Measurements from ENCODE around the gene TMEM62.
"Not testable (repeated sequence)": the region's sequence is repeated elsewhere in the genome, so short reads cannot be mapped to it uniquely, and the experiment has no call there.

TMEM62 gene

DNA sequence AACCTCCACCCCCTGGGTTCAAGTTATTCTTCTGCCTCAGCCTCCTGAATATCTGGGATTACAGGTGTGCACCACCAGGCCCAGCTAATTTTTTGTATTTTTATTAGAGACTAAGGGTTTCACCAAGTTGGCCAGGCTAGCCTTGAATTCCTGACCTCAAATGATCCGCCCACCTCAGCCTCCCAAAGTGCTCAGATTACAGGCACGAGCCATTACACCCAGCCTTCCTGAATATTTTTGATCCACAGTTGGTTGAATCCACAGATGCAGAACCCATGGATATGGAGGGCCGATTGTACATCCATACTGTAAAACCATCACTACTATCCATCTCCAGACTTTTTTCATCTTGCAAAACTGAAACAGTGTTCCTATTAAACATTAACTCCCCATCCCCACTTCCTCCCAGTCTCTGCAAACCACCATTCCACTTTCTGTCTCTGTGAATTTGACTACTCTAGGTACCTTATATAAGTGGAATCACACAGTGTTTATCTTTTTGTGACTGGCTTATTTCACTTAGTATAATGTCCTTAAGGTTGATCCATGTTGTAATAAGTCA, 8.2 kb upstream of the TMEM62 start:
- no peak for DNase-seq

- no peak for DNase-seq
Observed at GRCh38 chr15:43126356-43126755, 7.0 kb upstream of the TMEM62 start.

DNA sequence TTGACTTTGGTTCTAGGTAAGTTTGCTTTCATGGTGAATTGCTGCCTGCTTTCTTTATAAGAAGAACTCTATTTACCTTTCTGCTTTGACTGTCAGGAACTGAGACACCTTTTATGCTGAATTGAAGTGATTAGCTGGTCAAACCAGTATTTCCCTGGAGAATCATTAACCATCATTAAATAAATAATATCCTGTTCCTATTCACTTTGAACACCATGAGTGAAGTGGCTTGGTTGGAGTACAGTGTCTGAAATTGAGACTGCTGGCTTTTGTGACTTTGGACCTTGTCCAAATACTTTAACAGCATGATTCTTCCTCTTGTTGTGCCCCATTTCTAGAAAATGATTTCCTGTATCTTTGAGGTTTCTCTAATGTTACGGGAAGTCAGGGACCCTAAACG, 5.6 kb upstream of the TMEM62 start:
- DNase-seq = no peak

DNA sequence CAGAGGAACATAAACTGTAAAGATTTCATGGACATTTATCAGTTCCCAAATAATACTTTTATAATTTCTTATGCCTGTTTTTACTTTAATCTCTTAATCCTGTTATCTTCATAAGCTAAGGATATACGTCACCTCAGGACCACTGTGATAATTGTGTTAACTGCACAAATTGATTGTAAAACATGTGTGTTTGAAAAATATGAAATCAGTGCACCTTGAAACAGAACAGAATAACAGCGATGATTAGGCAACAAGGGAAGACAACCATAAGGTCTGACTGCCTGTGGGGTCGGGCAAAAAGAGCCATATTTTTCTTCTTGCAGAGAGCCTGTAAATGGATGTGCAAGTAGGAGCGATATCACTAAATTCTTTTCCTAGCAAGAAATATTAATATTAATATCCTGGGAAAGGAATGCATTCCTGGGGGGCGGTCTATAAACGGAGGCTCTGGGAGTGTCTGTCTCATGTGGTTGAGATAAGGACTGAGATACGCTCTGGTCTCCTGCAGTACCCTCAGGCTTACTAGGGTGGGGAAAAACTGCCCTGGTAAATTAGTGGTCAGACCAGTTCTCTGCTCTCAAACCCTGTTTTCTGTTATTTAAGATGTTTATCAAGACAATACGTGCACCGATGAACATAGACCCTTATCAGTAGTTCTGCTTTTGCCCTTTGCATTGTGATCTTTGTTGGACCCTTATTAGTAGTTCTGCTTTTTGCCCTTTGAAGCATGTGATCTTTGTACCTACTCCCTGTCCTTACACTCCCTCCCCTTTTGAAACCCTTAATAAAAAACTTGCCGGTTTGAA, 5.0 kb upstream of the TMEM62 start:
- not testable (repeated sequence) for DNase-seq

GRCh38 chr15:43128980-43129335, 4.4 kb upstream of the TMEM62 start:
- no peak for DNase-seq

DNA sequence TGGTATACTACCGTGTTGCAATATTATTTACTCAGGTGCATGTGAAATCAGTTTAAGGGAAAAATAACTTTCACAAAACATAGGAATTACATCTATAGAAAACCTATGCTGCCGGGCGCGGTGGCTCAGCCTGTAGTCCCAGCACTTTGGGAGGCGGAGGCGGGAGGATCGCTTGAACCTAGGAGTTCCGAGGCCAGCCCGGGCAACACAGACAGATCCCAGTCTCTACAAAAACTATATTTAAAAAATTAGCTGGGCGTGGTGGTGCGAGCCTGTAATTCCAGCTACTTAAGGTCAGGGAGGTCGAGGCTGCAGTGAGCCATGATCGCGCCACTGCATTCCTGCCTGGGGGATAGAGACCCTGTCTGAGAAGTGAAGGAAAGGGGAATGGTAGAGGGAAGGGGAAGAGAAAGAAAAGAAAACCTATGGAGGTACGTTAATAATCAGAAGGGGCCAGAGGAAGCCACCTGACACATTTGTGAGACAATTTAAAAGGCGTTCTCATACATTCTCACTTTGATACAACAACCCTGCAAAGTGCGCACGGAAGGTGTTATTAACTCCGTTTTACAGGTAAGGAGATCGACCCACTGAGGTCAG, 456 bp upstream of the TMEM62 start:
- DNase-seq = no peak

DNA sequence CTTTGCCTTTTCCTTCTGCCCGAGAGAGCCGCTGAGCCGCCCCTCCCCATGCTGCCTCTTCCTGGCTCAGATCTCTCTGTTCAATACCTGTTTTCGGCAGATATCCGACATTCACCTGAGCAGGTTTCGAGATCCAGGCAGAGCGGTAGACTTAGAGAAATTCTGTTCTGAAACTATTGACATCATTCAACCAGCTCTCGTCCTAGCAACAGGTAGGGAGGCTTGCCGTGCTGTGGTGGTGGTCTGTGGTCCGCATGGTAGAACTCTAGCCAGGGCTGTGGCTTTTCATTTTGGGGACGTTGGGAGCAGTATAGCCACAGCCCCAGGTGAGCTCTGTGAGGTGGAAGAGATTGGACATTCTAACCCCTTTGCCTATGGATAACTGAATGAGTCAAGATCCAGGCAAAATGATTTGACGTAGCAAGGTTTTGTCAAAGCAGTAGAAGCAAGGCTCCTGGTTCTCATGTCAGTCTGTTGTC, 810 bp downstream of the TMEM62 start:
- DNase-seq = peak; percentile 44

- DNase-seq = peak; percentile 67
Observed at GRCh38 chr15:43135351-43135750, 2.0 kb downstream of the TMEM62 start.

DNA sequence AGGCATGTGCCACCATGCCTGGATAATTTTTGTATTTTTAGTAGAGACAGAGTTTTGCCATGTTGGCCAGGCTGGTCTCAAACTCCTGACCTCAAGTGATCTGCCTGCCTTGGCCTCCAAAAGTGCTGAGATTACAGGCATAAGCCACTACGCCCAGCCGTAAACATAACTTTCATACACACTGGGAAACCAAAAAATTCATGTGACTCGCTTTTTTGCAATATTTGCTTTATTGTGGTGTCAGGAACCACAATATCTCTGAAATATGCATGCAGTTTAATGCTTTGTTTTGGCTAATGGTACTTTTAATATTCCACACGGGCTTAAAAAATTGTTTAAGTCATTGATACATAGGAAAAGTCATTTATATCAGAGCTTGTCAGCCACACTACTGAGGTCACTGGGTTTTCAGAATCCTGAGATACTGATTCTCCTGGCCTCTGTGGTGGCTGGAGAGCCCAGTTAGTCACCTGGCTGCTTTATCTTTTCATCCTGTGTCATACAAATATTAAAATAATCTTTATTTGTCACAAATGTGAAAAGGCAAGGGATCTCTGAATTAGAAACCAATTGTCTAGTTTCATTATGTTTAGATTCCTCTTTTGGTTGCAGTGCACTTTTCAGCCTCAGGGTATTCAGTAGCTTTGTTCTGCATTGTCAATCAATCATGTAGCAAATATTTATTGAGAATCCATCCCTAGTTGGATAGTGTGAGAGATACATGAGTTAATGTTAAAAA, 10.0 kb downstream of the TMEM62 start:
- no peak for DNase-seq

- no peak for DNase-seq
Observed at GRCh38 chr15:43144512-43144911, 11.1 kb downstream of the TMEM62 start.

DNA sequence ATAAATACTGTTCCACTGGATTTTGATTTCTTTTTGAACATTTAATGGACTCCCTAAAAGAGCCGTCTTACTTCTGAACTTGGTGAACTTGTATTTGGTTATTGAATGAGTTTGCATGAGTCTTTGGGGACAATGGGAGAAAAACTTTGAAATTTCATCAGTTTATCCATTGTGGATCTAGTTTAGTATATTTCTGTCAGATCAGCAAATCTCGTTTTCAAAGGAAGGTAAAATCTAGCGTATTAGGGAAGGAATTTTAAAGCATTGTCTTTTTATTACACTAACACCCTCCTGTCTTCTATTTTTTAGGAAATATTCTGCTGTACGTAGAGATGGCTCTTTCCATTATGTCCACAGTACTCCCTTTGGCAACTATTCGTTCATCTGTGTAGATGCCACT, 12.8 kb downstream of the TMEM62 start:
- DNase-seq = no peak

- no peak for DNase-seq
Observed at GRCh38 chr15:43150191-43150929, 17.0 kb downstream of the TMEM62 start.

DNA sequence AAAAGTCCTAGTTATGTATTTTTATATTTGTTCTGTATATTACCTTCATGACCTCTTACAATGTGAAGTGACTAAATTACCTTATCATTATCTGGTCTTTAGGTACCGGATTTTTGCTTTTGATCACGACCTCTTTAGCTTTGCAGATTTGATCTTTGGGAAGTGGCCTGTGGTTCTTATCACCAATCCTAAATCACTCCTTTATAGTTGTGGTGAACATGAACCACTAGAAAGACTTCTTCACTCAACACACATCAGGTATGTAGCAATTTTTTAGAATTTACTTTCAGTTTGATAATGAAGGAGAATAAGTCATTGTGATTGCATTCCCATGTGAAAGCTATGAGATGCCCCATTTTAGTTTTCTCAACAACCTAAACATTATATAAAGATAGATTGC, 18.3 kb downstream of the TMEM62 start:
- DNase-seq = no peak

DNA sequence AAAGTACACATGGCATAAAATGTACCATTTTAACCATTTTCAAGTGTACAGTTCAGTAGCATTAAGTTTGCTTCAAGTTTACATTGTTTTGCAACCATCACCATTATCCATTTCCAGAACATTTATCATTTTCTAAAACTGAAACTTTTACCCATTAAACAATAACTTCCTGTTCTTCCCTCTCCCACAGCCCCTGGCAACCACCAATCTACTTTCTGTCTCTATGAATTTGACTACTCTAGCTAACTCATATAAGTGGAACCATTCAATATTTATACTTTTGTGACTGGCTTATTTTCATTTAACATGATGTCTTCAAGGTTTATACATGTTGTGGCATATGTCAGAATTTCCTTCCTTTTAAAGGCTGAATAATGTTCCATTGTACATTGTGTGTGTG, 19.9 kb downstream of the TMEM62 start:
- DNase-seq = no peak

DNA sequence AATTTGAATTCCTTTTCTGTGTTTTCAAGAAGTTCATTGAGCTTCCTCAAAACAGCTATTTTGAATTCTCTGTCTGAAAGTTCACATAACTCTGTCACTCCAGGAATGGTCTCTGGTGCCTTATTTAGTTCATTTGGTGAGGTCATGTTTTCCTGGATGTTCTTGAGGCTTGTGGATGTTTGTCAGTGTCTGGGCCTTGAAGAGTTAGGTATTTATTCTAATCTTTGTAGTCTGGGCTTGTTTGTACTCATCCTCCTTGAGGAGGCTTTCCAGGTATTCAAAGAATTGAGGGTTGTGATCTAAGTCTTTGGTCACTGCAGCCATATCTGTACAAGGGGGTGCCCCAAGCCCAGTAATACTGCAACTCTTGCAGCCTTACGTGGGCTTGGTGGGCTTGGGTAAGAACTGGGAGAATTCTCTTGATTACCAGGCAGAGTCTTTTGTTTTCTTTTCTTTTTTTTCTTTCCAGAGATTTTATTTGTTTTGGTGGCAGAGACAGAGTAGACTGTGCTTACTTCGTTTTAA, 32.5 kb downstream of the TMEM62 start:
- no peak for DNase-seq

DNA sequence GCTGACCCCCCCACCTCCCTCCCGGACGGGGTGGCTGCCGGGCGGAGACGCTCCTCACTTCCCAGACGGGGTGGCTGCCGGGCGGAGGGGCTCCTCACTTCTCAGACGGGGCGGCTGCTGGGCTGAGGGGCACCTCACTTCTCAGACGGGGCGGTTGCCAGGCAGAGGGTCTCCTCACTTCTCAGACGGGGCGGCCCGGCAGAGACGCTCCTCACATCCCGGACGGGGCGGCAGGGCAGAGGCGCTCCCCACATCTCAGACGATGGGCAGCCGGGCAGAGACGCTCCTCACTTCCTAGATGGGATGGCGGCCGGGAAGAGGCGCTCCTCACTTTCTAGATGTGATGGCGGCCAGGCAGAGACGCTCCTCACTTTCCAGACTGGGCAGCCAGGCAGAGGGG, 33.9 kb downstream of the TMEM62 start:
- DNase-seq = not testable (repeated sequence)

DNA sequence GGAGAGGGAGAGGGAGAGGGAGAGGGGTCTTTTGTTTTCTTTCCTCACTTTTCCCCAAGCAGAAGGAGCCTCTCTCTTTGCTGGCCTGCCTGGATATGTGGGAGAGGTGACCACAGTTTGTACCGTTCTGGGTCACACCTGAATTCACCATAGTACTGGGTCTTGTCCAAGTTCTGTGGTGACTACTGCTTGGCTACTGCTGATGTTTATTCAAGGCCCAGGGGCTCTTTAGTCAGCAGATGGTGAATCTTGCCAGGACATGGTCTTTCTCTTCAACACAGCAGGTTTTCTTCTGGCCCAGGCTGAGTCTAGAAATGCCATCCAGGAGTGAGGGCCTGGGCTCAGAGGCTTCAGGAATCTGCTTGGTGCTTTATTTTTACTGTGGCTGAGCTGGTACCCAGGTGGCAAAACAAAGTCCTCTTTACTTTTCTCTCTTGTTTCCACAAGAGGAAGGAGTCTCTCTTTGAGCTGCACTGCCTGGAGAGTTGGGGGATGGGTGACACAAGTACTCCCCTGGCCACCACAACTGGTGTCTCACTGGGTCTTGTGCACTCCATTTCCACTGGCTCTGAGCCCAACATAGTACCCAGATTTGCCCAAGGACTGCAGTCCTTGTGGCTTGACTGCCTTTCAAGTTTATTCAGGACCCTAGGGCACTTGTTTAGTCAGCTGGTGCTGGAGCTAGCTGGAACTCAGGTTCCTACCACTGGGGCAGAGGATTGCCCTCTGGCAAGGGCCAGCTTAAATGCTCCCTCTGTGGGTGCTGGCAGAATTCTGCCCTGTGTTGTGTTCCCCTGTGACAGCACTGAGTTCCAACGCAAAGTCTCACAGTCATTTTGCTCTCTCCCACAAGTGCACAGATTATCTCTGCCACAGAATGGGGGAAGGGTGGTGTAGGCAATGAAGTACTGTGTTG, 35.1 kb downstream of the TMEM62 start:
- DNase-seq = no peak

DNA sequence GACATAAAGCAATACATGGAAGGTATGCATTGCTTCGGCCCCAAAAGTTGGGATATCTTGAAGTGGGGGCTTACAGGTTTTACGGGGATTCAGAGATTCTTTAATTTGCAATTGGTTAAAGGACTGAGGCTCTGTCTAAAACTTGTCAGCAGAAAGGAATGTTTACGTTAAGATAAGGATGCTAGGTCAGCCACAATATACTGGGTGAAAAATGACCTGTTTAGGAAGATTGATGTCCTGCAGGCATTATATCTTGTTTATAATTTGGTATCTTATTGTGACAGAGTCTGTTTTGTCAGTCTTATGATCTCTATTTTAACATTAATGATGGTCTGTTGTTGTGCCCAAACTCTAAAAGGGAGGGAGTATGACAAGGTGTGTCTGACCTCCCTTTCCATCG, 36.5 kb downstream of the TMEM62 start:
- no peak for DNase-seq

DNA sequence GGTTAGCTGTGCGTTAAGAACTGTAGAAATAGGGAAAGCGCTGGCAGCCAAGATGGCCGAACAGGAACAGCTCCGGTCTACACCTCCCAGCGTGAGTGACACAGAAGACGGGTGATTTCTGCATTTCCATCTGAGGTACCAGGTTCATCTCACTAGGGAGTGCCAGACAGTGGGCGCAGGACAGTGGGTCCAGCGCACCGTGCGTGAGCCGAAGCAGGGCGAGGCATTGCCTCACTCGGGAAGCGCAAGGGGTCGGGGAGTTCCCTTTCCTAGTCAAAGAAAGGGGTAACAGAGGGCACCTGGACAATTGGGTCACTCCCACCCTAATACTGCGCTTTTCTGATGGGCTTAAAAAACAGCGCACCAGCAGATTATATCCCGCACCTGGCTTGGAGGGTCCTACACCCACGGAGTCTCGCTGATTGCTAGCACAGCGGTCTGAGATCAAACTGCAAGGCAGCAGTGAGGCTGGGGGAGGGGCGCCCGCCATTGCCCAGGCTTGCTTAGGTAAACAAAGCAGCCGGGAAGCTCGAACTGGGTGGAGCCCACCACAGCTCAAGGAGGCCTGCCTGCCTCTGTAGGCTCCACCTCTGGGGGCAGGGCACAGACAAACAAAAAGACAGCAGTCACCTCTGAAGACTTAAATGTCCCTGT, 42.4 kb downstream of the TMEM62 start:
- DNase-seq = not testable (repeated sequence)

- DNase-seq = not testable (repeated sequence)
Observed at GRCh38 chr15:43177147-43177546, 43.8 kb downstream of the TMEM62 start.

GRCh38 chr15:43183270-43183669, 49.9 kb downstream of the TMEM62 start:
- DNase-seq = no peak

Data from NCI-H2171 treated with DMSO at 0.1 percent for 48 hours (cell line).